Measurements from ENCODE around the gene SAMD14.

DNA sequence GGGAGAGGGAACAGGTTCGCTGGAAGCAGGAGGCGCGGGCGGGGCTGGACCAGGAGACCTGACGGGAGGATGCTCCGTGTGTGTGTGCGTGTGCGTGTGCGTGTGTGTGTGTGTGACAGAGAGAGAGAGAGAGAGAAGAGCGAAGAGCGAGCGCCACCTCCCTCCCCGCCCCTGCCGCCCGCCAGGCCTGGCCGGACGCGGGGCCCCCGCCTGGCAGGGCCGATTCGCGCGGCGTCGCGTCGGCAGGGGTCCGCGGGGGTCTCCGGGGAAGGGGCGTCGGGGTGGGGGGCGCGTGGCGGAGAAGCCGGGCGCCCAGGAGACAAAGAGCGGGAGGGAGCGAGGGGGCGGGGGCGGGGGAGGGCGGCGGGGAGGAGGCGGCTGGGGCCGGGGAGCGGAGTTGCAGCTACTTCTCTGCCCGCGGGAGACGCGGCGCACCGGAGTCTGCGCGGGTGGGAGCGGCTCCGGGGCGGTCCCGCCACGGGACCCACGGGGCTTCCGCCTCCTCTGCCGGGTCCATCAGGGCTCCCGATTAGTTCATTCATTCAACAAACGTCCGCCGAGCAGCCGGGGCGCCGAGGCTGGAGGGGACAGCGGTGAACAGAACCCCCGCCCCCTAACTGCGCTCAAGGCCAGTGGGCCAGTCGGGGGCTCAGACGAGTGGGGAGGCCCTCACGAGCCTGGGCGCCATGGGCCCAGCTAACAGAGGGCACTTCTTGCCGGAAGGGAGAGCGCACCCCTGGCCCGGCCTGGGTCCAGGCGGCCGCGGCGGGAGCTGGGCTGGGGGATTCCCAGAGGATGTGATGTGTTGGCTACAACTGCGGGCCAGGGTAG is at the start of gene SAMD14:
- TF ChIP-seq POLR2A (IDR thresholded peaks at IDR 0.05; ENCODE audit: low read length) (no peak), GATA1 (IDR thresholded peaks at IDR 0.05; ENCODE audit: low read depth, low read length) (no peak)
